GM12878 (cell line): Measurements from ENCODE around the gene CCDC197. TPM values are rescaled to one million over a fixed set of nuclear protein-coding genes. Genes with fewer than 3 reads are reported as not detected.

ENCODE experiments used
- ATAC-seq: fragments of 200-7000 bp; cut with Tn5 transposase; 3 replicates; pipeline ENCODE4 v1.9.1; 2020; ENCODE audit warnings: mild to moderate bottlenecking, moderate library complexity
- BruUV-seq: library from RNA; stranded (reverse); fragments of 400-500 nt; replicated peaks from 2 replicates; lab custom pipeline; 2021; lab: Mats Ljungman, UMichigan
- CTCF ChIA-PET: fragments of 300-600 bp; sonication (Branson Sonifier 250); formaldehyde crosslinking; extraction: SDS; loops from one replicate; lab custom pipeline; 2021; ENCODE audit warnings: inconsistent platforms; lab: Yijun Ruan, JAX
- POLR2A ChIA-PET: fragments of 350-600 bp; formaldehyde crosslinking; extraction: SDS; loops from one replicate; lab custom pipeline; 2021; ENCODE audit warnings: inconsistent platforms; lab: Charles Lee
- RAD21 ChIA-PET: fragments of 300-600 bp; sonication (Branson Sonifier 250); formaldehyde crosslinking; loops from one replicate; lab custom pipeline; 2023; ENCODE audit warnings: antibody characterized with exemption; ENCODE audit not compliant: unreplicated experiment; lab: Charles Lee
- SMC1A ChIA-PET: fragments of 300-600 bp; sonication (Branson Sonifier 250); formaldehyde crosslinking; loops from one replicate; lab custom pipeline; 2023; ENCODE audit not compliant: unreplicated experiment, uncharacterized antibody; lab: Charles Lee
- DNase-seq: peaks from one replicate; pipeline ENCODE4 v3.0.0-alpha.2; 2011; ENCODE audit warnings: low read depth, low spot score
- FAIRE-seq: peaks from 3 replicates; lab custom pipeline; 2011; peaks lifted over from hg19 to GRCh38; lab: Jason Lieb, UNC
- H2AFZ ChIP-seq: 2 replicates; pipeline ENCODE4 v1.6.0; 2011; ENCODE audit warnings: low read depth, low read length, control low read depth; ENCODE audit not compliant: control insufficient read depth
- H3K27ac ChIP-seq: 2 replicates; pipeline ENCODE4 v1.5.1; 2011; ENCODE audit warnings: control low read depth; ENCODE audit not compliant: control insufficient read depth, insufficient read depth
- H3K27me3 ChIP-seq, 2 experiments: replicated peaks in 1 of 2; 2 replicates each; pipeline versions ENCODE4 v1.6.0 to v1.6.1; 2011; ENCODE audit warnings: low read length in 1 of 2; ENCODE audit not compliant: control insufficient read depth in 2 of 2, insufficient read depth in 2 of 2
- H3K36me3 ChIP-seq, 2 experiments: 2 replicates each; pipeline ENCODE4 v1.5.1; 2011; ENCODE audit warnings: low read length in 1 of 2; ENCODE audit not compliant: control insufficient read depth in 2 of 2, insufficient read depth in 2 of 2
- H3K4me1 ChIP-seq: 2 replicates; pipeline ENCODE4 v1.6.1; 2011; ENCODE audit warnings: mild to moderate bottlenecking, low read length, moderate library complexity, mixed read lengths; ENCODE audit not compliant: control insufficient read depth, insufficient read depth
- H3K4me2 ChIP-seq: 2 replicates; pipeline ENCODE4 v1.6.0; 2011; ENCODE audit warnings: control low read depth; ENCODE audit not compliant: control insufficient read depth, insufficient read depth
- H3K4me3 ChIP-seq: fragments of 200-600 bp; sonication (generic); 2 replicates; pipeline ENCODE4 v1.5.1; 2016
- H3K79me2 ChIP-seq: 2 replicates; pipeline ENCODE4 v1.6.0; 2011; ENCODE audit warnings: low read length; ENCODE audit not compliant: control insufficient read depth, insufficient read depth
- H3K9ac ChIP-seq: 2 replicates; pipeline ENCODE4 v1.8.0; 2011; ENCODE audit warnings: low read length, control low read depth, mixed read lengths; ENCODE audit not compliant: control insufficient read depth, insufficient read depth
- H3K9me3 ChIP-seq: replicated peaks from 3 replicates; pipeline ENCODE4 v1.5.1; 2011; ENCODE audit warnings: mild to moderate bottlenecking, low read length; ENCODE audit not compliant: control insufficient read depth, insufficient read depth
- H4K20me1 ChIP-seq: 2 replicates; pipeline ENCODE4 v1.6.0; 2011; ENCODE audit not compliant: control insufficient read depth, insufficient read depth
- ASH2L ChIP-seq: fragments of 300-600, 200-600 bp; sonication (generic); IDR thresholded peaks from 2 replicates; pipeline ENCODE4 v1.6.1; 2017; ENCODE audit warnings: low read depth, mild to moderate bottlenecking, borderline replicate concordance
- E2F4 ChIP-seq: IDR thresholded peaks from 2 replicates; pipeline ENCODE4 v1.6.1; 2012; ENCODE audit warnings: low read depth, low read length, improper control_type of control experiment
- EED ChIP-seq: sonication (generic); IDR thresholded peaks from 2 replicates; pipeline ENCODE4 v1.6.1; 2016; ENCODE audit warnings: antibody characterized with exemption, low read depth
- ESRRA ChIP-seq: IDR thresholded peaks from 2 replicates; pipeline ENCODE4 v1.6.1; 2012; ENCODE audit warnings: mild to moderate bottlenecking, low read length, improper control_type of control experiment
- IRF4 ChIP-seq: IDR thresholded peaks from 2 replicates; pipeline ENCODE4 v1.6.1; 2011; ENCODE audit warnings: low read depth, low read length
- MTA3 ChIP-seq: IDR thresholded peaks from 2 replicates; pipeline ENCODE4 v1.6.1; 2012; ENCODE audit warnings: low read length, inconsistent platforms, borderline replicate concordance
- NFXL1 ChIP-seq: fragments of 450-650 bp; IDR thresholded peaks from 2 replicates; pipeline ENCODE4 v1.6.1; 2017; ENCODE audit warnings: antibody characterized with exemption, mild to moderate bottlenecking, borderline replicate concordance
- NFYA ChIP-seq: IDR thresholded peaks from 2 replicates; pipeline ENCODE4 v1.6.1; 2011; ENCODE audit warnings: low read depth, mild to moderate bottlenecking, low read length, improper control_type of control experiment, borderline replicate concordance
- PKNOX1 ChIP-seq: fragments of 450-650 bp; IDR thresholded peaks from 2 replicates; pipeline ENCODE4 v1.6.1; 2016; ENCODE audit warnings: mild to moderate bottlenecking
- RBBP5 ChIP-seq: fragments of 200-600 bp; sonication (generic); conservative IDR thresholded peaks from 2 replicates; pipeline ENCODE4 v1.6.1; 2016
- SIX5 ChIP-seq: IDR thresholded peaks from 2 replicates; pipeline ENCODE4 v1.6.1; 2011; ENCODE audit warnings: mild to moderate bottlenecking, low read depth, low read length, moderate library complexity; ENCODE audit not compliant: severe bottlenecking
- ZBED1 ChIP-seq: IDR thresholded peaks from 2 replicates; pipeline ENCODE4 v1.6.1; 2016; ENCODE audit warnings: borderline replicate concordance
- WGBS: methylation state at CpG from one replicate; pipeline ENCODE4 v1.1.6; 2016; ENCODE audit warnings: low lambda C conversion rate; ENCODE audit not compliant: insufficient replicate concordance, insufficient coverage; ENCODE audit errors: missing lambda C conversion rate; 5-methylcytosine and 5-hydroxymethylcytosine counted together
- in situ Hi-C: fragments of 300-500 bp; cut with MboI; formaldehyde crosslinking; loops from 9 replicates; pipeline ENCODE4 v1.14.3; 2018; ENCODE audit warnings: mixed read lengths
- intact Hi-C: fragments of 100-400 bp; cut with micrococcal nuclease; formaldehyde crosslinking; loops from one replicate; pipeline ENCODE4 v1.14.2; 2022; ENCODE audit not compliant: unreplicated experiment
- polyA plus RNA-seq, 11 experiments: library from polyadenylated mRNA; depleted of rRNA in 4 of 11; unstranded in 6 of 11; stranded (reverse) in 5 of 11; fragments of >200 nt; fragmentation: Nextera tagmentation in 4 of 11; fragmentation: Illumina TruSeq in 1 of 11; extraction: Ambion mirVana in 4 of 11; extraction: Trizol in 1 of 11; gene quantifications; 1 replicate in 1 of 11; 2 replicates in 10 of 11; pipeline versions ENCODE4 v1.2.1 to v1.2.3, GENCODE V29; 2011 to 2016; ENCODE audit warnings: inconsistent platforms in 2 of 11, missing spikeins in 2 of 11, low read depth in 1 of 11
- total RNA-seq, 4 experiments: library from RNA; depleted of rRNA in 3 of 4; stranded (reverse); fragments of >200 nt in 3 of 4; fragmentation: Illumina TruSeq in 1 of 4; extraction: Trizol in 1 of 4; gene quantifications; 2 replicates each; pipeline versions ENCODE4 v1.2.1 to v1.2.3, GENCODE V29; 2013 to 2021

Gene CCDC197
- total and polyA plus RNA-seq, 10 of the 15 experiments (the other 5 are each of a cell fraction or from before 2014, with no cell fraction given): 0.12 TPM; not detected in 9

- Histone ChIP-seq H4K20me1 (no peaks in the 10 kb centered on the region), H3K4me3 (no peak overlapping the region), H3K4me2 (no peak overlapping the region), H3K9ac (no peak overlapping the region), H3K27me3 (no peaks in the 10 kb centered on the region), H2AFZ (no peak overlapping the region), H3K79me2 (no peaks in the 10 kb centered on the region), H3K36me3 (no peaks in the 10 kb centered on the region), H3K27ac (no peak overlapping the region), H3K9me3 (no peaks in the 10 kb centered on the region), H3K4me1 (peaks cover 20% of the 10 kb centered on the region)
- no peak for ATAC-seq
- no peak for DNase-seq
- WGBS: 39% methylated on average over 6 of the region's 6 CpGs
- FAIRE-seq: no peak
- ChIA-PET SMC1A (interaction anchor here (1.1 to 1.7 kb wide), 2 partner anchors 16 to 53 kb away, joined by 4 to 6 read pairs; no protein-coding TSS in a partner anchor), RAD21 (interaction anchor here (0.9 kb wide), 1 partner anchor 53 kb away, joined by 3 read pairs; no protein-coding TSS in a partner anchor), POLR2A (no interaction called here), CTCF (interaction anchor here (1.3 to 16.9 kb wide), 4 partner anchors 8 to 55 kb away, joined by 3 to 541 read pairs (median 4); no protein-coding TSS in a partner anchor)
- in situ Hi-C loops: no loop called here
- no TSS peak for BruUV-seq
- intact Hi-C loops: no loop called here
- TF ChIP-seq ZBED1 (no peak), ASH2L (no peak), ESRRA (no peak), IRF4 (no peak), NFYA (no peak), RBBP5 (no peak), PKNOX1 (no peak), MTA3 (no peak), NFXL1 (no peak), E2F4 (no peak), EED (no peak), SIX5 (no peak)
Measured at GRCh38 chr14:93993382-93993781, 3.7 kb upstream of the CCDC197 start.
